GM12801 (cell line): Measurements from ENCODE around the gene TSHZ3.

Experiments used
- TF ChIP-seq, protein P1 (sequence below): IDR thresholded peaks from one replicate; pipeline ENCODE4 v1.5.1; 2011; ENCODE audit warnings: control low read depth; ENCODE audit not compliant: insufficient read length; ENCODE audit errors: extremely low read depth

The TSHZ3 gene

DNA sequence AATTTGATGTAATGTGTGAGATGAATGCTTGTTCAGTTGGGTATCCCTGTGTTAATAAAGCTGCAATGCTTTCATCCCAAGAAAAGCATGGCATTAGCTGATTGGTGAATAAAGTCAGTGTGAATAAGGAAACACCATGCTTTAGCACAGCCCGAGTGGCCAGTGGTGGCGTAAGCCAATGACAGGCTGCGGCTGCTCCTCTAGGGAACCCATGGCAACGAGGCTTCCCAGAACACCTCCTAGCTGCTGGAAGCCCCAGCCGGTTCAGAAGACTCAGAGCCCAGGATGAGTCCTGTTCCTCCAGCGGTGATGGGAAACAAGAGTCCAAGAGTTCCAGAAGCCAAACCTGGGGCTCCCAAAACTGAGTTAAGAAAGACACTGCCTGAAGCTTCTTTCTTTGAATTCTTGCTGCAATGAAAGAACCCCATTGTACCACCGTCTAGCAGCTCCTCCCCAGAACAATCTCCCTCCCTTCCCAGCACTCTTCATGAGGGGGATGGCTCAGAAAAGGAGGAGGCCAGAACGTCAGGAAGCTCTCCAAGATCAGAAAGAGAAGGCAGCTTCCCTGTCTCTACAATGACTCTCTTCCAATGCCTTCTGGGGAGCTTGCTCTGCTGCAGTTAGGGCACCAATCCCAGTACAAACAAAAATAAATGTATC is 58.2 kb downstream of the TSHZ3 start:
- TF ChIP-seq, protein P1, sequence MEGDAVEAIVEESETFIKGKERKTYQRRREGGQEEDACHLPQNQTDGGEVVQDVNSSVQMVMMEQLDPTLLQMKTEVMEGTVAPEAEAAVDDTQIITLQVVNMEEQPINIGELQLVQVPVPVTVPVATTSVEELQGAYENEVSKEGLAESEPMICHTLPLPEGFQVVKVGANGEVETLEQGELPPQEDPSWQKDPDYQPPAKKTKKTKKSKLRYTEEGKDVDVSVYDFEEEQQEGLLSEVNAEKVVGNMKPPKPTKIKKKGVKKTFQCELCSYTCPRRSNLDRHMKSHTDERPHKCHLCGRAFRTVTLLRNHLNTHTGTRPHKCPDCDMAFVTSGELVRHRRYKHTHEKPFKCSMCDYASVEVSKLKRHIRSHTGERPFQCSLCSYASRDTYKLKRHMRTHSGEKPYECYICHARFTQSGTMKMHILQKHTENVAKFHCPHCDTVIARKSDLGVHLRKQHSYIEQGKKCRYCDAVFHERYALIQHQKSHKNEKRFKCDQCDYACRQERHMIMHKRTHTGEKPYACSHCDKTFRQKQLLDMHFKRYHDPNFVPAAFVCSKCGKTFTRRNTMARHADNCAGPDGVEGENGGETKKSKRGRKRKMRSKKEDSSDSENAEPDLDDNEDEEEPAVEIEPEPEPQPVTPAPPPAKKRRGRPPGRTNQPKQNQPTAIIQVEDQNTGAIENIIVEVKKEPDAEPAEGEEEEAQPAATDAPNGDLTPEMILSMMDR = no peak

DNA sequence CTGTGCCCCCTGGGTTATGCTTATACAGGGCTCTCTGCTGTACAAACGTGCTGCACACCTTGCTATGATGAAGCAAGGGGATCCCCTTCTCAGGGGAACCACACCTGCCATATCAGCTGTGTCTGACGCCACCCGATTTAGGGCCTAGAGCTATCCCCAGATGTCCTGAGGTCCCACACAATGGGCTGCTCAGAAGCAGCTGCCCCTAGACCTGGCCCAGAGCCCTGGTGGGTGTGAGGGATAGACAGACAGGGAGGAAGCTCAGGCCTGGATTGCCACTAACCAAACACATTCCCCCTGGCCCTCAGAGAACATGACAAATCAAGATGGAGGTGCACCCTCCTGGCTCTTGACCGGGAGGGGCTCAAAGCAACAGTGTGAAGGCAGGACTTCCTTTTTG is 59.3 kb downstream of the TSHZ3 start:
- TF ChIP-seq, protein P1 = no peak

DNA sequence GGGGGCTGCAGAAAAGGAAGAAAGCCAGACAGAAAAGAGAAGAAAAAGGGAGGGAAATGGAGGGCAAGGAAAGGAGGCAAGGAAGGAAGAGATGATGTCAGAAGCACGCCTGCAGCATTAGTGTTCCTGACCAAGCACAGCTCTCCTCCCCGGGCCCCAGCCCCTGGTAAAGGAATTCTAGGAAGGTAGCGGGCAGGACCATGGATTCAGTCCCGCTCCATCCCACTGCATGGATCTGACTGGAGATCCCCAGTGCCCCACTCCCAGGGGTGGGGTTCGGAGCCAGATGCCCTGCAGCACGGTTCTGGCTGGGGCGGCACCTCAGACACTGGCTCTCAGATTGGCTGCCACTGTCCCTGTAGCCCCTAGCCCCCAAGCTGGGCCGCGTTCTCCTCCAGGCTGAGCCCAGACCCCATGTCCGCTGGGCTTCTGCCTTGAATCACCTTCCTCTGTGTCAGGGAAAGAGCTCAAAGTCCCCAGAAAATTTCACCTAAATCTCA is 59.8 kb downstream of the TSHZ3 start:
- TF ChIP-seq, protein P1 = no peak

DNA sequence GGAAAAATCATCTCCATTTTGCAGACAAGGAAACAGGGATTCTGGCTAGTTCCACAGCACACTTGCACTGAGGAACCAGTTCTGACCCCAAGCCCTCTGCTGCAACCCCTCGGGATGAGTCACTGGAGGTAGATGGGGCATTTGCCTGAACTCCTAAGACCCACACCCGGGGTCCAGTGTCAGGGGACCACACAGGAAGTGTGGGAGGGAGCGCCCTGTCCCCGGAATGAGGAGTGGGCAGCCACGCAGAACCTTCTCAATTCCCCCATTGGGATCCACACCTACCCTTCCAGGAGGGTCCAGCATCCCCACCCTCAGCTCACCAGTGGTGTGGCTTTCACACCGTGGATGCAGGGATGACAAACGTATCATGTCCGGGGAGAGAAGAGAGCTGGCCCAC is 62.7 kb downstream of the TSHZ3 start:
- TF ChIP-seq, protein P1 = no peak

DNA sequence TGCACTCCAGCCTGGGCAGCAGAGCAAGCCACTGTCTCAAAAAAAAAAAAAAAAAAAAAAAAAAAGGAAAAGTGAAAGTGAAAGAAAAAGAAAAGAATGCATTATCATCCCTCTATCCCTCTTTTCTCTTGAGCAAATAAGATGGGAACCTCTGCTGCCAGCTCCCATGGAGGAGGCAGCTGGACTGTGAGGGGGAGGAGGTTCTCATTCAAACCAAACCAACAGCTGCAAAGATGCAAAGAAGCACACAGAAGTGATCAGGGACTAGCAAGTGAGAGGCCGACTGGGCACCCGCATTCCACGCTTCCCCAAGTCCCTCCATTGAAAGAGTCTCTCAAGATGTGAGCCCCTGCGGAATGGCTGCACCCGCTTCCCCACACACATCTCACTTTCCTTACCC is 63.5 kb downstream of the TSHZ3 start:
- TF ChIP-seq, protein P1 = no peak

DNA sequence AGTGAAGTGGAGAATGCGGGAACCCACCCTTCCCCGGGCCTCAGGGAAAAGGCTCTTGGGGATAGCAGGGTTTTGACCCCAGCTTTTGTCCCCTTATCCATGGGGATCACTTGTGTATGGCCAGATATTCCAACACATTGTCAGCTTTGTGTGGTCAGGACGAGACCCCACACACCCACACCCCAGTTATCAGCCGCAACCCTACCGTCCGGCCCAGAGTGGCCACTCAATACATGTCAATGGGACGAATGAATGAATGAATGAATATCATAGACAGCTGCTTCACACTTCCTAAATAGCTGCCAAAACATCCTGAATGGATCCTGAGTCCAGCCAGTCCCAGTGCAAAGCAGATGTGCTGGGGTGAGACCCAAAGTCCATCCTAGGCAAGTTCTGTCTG is 64.6 kb downstream of the TSHZ3 start:
- TF ChIP-seq, protein P1 = no peak

DNA sequence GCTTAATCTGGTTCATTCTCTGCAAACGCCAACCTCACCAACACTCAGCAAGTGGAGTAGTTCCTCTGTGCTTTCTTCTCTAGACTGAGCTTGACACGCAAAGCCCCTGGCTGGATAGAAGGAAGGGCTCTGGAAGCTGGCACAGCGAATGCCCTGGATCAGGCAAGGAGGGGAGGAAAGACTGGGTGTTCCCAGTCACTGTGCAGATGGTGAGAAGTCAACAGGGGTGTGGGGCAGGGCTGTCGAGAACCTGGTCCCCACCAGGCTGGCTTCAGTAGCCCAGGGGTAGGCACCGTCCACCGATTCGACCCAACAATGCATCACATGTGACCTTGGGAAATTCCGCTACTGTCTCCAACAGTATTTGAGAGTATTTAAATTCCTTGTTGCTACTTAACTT is 65.5 kb downstream of the TSHZ3 start:
- TF ChIP-seq, protein P1 = no peak
